ENCODE measurements around the gene PCDHGA7. TPM values are rescaled to one million over a fixed set of nuclear protein-coding genes. Genes with fewer than 3 reads are reported as not detected.
"Not testable (repeated sequence)": the region's sequence is repeated elsewhere in the genome, so short reads cannot be mapped to it uniquely, and the experiment has no call there.

PCDHGA7 gene
- total RNA-seq, 1 donor from 2014 or later, result 1.6 TPM

- Mint-ChIP-seq H3K27me3 (peaks cover 53% of the 10 kb centered on the region), H3K9me3 (peaks cover 16% of the 10 kb centered on the region), H3K36me3 (ENCODE audit: low read depth) (peaks cover 2% of the 10 kb centered on the region), H3K27ac (no peak overlapping the region), H3K4me1 (no peaks in the 10 kb centered on the region), H3K4me3 (no peak overlapping the region)
- ChIA-PET POLR2A (no interaction called here), CTCF (no interaction called here)
- DNase-seq (no peak), ATAC-seq (ENCODE audit: low read depth) (no peak)
- TF ChIP-seq CTCF (IDR thresholded peaks at IDR 0.05), result no peak
- intact Hi-C loops (cut with micrococcal nuclease), result no loop called here
Measured at GRCh38 chr5:141383345-141383744, 803 bp downstream of the PCDHGA7 start.

GRCh38 chr5:141384471-141385267 lies 2.1 kb downstream of the PCDHGA7 start:
- no peak overlapping the region for H3K27ac Mint-ChIP-seq
- CTCF ChIA-PET, result no interaction called here
- no peak overlapping the region for H3K4me3 Mint-ChIP-seq
- DNase-seq (no peak), ATAC-seq (ENCODE audit: low read depth) (no peak)
- intact Hi-C loops (cut with micrococcal nuclease), result no loop called here
- H3K4me1 Mint-ChIP-seq, result no peaks in the 10 kb centered on the region
- H3K36me3 Mint-ChIP-seq (ENCODE audit: low read depth), result peaks cover 4% of the 10 kb centered on the region
- TF ChIP-seq CTCF (IDR thresholded peaks at IDR 0.05), result no peak
- H3K27me3 Mint-ChIP-seq, result peaks cover 62% of the 10 kb centered on the region
- POLR2A ChIA-PET, result no interaction called here
- peaks cover 17% of the 10 kb centered on the region for H3K9me3 Mint-ChIP-seq

- Mint-ChIP-seq H3K4me3 (peak within 1 kb of the TSS; percentile 58), H3K9me3 (peaks cover 24% of the 10 kb centered on the region), H3K27me3 (peaks cover 63% of the 10 kb centered on the region)
- DNase-seq; H3K36me3 Mint-ChIP-seq (ENCODE audit: low read depth); POLR2A ChIA-PET; H3K4me1 Mint-ChIP-seq; H3K27ac Mint-ChIP-seq; intact Hi-C loops (cut with micrococcal nuclease): not testable (repeated sequence)
- CTCF ChIA-PET, result interaction anchor here (1.1 kb wide), 1 partner anchor 170 kb away, joined by 4 read pairs; no protein-coding TSS in a partner anchor
- ATAC-seq (ENCODE audit: low read depth), result peak; percentile 65
Measured at GRCh38 chr5:141387557-141388311, 5.2 kb downstream of the PCDHGA7 start, which contains the start of gene PCDHGB4. Gene PCDHGB4 (plus strand): TSS chr5:141387698. CDS start chr5:141387885, 187 bp downstream.

DNA sequence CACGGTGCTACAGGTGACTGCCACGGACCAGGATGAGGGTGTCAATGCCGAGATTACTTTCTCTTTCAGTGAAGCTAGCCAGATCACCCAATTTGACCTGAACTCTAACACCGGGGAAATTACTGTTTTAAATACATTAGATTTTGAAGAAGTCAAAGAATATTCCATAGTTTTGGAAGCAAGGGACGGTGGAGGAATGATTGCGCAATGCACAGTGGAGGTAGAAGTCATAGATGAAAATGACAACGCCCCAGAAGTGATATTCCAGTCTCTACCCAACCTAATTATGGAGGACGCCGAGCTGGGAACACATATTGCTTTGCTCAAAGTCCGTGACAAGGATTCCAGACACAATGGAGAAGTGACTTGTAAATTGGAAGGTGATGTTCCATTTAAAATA lies 6.1 kb downstream of the PCDHGA7 start:
- H3K4me1 Mint-ChIP-seq, result no peaks in the 10 kb centered on the region
- H3K36me3 Mint-ChIP-seq (ENCODE audit: low read depth), result peaks cover 2% of the 10 kb centered on the region
- no peak for TF ChIP-seq CTCF (IDR thresholded peaks at IDR 0.05)
- ATAC-seq (ENCODE audit: low read depth) (no peak), DNase-seq (no peak)
- H3K9me3 Mint-ChIP-seq, result peaks cover 29% of the 10 kb centered on the region
- intact Hi-C loops (cut with micrococcal nuclease), result no loop called here
- H3K27ac Mint-ChIP-seq, result no peak overlapping the region
- ChIA-PET CTCF (no interaction called here), POLR2A (no interaction called here)
- peaks cover 60% of the 10 kb centered on the region for H3K27me3 Mint-ChIP-seq
- H3K4me3 Mint-ChIP-seq, result no peak overlapping the region

GRCh38 chr5:141389153-141390042 lies 6.9 kb downstream of the PCDHGA7 start:
- peaks cover 2% of the 10 kb centered on the region for H3K36me3 Mint-ChIP-seq (ENCODE audit: low read depth)
- no peak overlapping the region for H3K27ac Mint-ChIP-seq
- peaks cover 58% of the 10 kb centered on the region for H3K27me3 Mint-ChIP-seq
- POLR2A ChIA-PET, result no interaction called here
- CTCF ChIA-PET, result no interaction called here
- intact Hi-C loops (cut with micrococcal nuclease), result no loop called here
- DNase-seq (no peak), ATAC-seq (ENCODE audit: low read depth) (no peak)
- no peaks in the 10 kb centered on the region for H3K4me1 Mint-ChIP-seq
- no peak overlapping the region for H3K4me3 Mint-ChIP-seq
- peaks cover 25% of the 10 kb centered on the region for H3K9me3 Mint-ChIP-seq
- TF ChIP-seq CTCF (IDR thresholded peaks at IDR 0.05), result no peak

All from activated B cell treated with CpG ODN at 0.5 μM for 24 hours (primary cell).